AML-193 (cell line): ENCODE measurements around the gene UBXN10.

Experiments used
- DNase-seq, 2 experiments: peaks; one replicate each; lab custom pipeline; 2025; lab: John Stamatoyannopoulos, UW

UBXN10 gene, protein sequence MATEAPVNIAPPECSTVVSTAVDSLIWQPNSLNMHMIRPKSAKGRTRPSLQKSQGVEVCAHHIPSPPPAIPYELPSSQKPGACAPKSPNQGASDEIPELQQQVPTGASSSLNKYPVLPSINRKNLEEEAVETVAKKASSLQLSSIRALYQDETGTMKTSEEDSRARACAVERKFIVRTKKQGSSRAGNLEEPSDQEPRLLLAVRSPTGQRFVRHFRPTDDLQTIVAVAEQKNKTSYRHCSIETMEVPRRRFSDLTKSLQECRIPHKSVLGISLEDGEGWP

DNA sequence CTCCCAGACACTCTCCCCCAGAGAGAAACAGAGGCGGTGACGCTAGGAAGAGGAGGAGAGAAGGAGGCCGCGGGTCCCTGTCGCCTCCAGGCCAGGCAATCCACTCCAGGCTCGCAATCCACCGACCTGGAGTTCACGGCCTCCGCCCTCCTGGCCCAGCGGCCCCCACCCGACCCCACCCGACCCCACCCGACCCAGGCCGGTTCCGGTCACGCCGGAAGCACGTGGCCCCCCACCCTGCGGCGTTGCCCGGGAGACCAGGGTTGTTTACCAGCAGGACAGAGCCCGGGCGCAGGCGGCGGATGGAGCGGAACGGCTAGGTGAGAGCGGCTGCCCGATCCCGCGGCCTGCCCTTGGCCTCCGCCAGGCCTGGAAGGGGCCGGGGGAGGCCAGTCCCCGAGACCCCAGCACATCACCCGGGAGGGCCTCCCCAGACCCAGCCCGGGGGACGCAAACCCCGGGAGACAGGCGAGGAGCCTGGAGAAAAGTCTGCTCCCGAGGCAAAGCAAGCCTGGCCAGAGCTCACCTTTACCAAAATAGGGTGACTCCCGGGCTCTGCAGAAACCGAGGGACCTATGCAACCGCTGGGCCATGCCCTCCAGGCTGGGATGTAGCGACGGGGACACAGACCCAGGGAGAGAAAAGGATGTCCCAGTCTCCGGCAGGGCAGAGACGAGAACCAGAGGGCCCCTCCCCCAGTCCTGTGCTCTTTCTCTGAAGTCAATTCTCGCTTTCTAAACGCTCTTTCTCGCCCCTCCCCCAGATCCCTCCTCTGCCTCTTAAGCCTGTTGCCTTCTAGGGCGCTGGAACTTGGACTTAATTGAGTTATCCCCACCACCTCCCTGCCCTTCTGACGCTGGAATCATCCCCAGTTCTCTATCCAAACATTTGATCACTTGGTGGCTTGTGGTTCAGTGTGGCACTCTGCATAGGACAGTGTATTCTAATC, at the start of gene UBXN10, which contains the start of gene PLA2G2C:
Gene UBXN10 (plus strand): TSS at position 263 of the 949 bp plus-strand sequence. CDS start 4,466 bp downstream, outside the sequence.
Gene PLA2G2C (minus strand): TSS at position 685 of the 949 bp plus-strand sequence. CDS start 9,155 bp downstream, outside the sequence.
- DNase-seq, result no peak

DNA sequence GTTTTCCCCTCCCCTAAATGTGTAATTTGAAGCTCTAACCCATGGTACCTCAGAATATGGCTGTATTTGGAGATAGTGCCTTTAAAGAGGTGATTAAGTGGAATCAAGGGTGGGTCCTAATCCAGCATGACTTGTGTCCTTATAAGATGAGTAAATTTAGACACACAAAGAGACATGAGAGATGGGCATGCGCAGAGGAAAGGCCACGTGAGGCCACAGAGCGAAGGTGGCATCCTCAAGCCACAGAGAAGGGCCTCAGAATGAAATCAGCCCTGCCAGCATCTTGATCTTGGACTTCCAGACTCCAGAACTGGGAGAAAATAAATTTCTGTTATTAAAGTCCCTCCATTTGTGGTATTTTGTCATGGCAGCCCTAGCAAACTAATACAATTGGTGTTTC, 49.6 kb upstream of the UBXN10 start:
- no peak for DNase-seq

DNA sequence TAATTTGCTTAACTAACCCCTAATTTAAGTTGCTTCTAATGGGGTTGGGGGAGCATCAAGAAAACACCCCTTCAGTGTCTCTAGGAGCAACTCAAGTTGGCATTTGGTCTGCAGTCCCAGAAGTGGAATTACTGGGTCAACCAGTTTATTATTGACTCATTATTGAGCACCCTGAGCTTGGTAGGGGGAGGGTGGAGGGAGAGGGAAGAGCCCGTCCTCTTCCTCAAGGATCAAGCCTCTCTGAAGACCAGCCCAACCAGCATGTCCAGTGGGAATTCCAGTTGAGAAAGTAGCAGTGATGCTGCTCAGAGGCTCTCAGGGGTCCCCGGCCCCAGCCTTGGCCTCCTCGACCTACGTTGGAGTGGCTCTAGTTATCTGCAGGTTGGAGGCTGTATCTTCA, 48.8 kb upstream of the UBXN10 start:
- no peak for DNase-seq

DNA sequence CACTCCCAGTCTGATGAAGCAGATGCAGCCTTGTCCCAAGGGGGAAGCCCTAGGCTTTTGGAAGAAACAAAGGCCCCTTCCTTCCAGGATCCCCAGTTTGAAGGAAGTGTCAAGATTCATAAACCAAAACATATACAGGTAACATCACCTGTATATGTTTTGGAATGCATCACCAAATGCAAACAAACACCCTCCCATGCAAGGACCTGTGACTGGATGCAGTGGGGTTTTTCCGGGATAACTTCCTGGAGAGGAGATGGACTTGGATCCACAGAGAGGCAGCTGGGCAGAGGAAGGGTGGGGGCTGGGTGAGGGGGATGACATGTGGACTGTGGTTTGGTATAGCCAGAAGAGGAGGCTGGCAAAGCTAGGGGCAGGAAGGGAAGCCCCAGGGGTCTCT, 48.3 kb upstream of the UBXN10 start:
- DNase-seq, result no peak

DNA sequence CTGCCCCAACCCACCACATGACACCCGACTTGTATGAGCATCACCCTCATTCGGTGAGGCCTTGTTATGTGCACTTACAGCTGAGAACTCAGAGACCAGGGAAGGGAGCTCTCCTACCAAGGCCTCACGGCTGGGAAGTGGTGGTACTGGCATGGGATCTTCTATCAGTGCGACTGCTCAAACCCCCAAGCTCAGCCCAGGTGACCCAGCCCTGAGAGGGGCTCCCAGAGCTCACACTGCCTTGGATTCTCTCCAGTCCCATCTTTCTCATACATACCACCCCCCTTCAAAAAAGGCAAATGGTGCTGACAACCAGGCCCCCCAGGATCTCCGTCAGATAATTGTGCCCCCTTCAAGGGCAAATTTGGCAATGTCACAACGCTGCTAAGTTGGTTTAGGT, 47.5 kb upstream of the UBXN10 start:
- no peak for DNase-seq

DNA sequence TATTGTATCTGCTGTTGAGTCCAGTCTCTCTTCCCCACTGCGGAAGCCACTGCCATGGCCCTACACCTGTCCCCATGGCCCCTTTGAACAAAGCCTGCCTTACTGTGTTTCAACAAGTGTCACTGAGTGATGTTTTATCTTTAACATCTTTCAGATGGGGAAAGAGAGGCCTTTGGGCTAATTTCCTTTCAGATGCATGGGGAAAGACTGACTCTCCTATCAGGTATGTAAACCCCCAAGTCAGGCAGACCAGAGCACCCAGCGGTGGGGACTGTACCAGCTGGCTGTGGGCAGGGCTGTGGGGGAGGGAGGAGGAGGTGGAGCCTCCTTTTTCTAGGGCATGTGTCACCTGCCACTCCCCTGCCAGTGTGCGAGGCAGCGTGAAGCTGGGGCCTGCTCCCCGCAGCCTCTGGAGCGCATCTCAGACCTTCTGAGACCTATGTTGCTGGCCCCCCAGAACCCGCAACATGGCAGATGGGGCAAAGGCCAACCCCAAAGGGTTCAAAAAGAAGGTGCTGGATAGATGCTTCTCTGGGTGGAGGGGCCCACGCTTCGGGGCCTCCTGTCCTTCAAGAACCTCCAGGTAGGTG, 46.8 kb upstream of the UBXN10 start, which contains the start of gene PLA2G2F:
Gene PLA2G2F (plus strand): TSS at position 363 of the 590 bp plus-strand sequence. CDS start 105 bp downstream, at position 468.
- no peak for DNase-seq

DNA sequence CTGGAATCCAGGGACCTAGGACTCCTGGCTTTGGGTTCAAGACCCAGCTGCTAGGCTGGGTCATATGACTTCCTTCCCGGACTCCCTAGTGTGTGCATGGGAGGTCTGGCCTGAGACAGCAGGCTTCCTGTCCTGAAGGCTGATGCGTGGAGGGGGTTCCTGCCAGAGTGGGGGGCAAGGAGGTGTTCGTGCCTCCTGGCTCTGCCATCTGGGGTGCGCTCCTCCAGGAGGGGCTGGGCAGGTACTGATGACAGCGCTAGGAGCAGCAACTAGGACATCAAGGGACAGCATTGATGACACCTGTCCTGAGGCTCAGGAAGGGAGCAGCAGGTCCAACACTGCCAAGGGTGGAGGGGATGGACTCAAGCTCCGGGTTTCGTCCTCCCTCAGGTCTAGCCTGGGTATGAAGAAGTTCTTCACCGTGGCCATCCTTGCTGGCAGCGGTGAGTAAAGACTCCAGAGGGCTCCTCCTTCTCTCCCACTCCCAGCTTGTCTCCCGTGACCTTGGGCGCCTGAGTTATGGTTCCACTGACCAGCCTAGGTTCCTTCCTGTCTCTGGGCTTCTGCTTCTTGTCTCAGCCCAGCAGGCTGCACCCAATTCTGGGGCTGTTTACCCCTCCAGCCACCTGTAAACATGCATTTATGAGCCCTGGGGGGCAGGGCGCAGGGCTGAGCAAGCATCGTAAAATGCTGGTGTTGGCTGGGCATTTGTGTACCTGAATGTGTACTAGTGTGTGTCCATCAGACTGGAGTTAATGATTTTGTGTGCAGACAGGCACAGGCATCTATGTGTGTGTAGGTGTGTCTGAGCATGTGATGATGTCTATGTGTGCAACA, 45.9 kb upstream of the UBXN10 start:
- DNase-seq, result no peak

DNA sequence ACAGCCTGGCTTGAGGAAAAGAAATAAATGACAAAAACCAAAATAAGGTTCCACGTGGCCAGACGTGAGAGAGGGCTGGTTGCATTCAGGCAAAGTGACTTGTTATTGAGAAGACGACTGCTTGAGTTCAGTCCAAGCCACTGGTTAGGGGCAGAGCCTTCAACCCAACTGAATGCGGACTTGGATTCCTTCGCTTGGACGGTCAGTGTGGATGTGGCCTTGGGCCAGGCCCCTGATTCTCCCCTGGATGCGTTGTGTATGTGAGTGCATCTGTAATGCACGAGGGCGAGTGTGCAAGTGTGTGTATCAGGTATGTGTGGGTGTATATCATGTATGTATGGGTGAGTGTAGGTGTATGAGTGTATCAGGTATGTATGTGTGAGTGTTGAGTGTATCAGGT, 44.9 kb upstream of the UBXN10 start:
- DNase-seq, result no peak

DNA sequence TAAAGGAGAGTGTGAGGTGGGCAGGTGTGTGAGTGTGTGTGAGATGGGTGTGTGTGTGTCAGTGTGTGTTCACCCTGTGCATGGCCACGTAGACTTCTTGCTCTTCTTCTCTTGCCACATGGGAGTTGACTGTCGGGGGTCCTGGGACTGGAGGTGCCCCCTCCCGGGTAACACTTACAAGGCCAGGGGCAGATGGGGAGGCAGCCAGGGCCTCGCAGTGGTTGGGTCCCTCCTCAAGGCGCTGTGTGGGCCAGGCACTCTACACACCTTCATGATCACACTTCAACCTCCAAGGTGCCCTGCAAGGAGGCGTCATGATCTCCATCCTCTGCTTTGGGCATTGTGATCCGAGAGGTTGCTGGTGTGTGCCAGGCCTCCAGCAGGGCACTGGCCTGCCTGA, 44.4 kb upstream of the UBXN10 start:
- no peak for DNase-seq

DNA sequence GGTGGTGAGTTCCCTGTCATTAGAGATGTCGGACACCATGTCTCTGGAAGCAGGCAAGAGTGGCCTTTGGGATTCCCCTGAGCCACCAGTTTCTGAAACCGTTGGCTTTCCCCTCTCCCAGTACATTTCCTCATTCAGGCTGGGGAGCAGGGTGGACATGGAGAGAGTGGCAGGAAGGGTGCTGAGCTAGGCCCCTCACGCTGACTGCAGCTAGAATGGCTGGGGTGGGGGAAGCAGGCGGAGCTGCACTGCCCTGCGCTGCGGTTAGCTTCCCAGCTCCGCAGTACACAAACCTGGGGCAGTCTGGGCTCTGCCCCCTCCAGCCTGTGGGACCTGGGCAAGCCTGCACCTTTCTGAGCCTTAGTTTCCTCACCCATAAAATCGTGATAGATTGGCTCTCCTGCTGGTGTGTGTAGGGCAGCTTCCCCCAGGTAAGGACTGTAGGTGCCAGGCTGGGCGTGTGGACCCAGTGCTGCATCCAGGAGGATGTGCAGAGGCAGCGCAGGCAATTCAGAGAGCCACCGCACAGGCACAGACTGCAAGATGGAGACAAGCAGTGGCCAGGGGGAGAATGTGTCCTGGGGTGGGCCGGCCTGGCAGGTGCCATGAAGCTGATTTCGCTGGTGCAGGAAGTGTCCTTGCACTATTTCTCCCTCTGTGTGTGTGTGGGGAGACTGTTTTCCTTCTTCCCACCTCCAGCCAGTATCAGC, 43.7 kb upstream of the UBXN10 start:
- no peak for DNase-seq

DNA sequence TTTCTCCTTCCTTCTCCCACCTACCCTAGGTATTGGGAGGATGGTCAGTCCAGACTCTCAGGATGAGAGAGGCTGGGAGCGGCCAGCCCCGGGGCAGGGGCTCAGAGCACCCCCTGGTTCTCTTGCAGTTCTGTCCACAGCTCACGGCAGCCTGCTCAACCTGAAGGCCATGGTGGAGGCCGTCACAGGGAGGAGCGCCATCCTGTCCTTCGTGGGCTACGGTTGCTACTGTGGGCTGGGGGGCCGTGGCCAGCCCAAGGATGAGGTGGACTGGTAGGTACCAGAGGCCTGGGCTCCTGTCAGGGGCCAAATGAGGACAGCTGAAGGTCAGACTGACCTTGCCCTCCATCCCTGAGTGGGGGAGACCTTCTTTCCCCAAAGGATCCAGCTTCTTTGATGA, 42.6 kb upstream of the UBXN10 start:
- DNase-seq, result no peak

DNA sequence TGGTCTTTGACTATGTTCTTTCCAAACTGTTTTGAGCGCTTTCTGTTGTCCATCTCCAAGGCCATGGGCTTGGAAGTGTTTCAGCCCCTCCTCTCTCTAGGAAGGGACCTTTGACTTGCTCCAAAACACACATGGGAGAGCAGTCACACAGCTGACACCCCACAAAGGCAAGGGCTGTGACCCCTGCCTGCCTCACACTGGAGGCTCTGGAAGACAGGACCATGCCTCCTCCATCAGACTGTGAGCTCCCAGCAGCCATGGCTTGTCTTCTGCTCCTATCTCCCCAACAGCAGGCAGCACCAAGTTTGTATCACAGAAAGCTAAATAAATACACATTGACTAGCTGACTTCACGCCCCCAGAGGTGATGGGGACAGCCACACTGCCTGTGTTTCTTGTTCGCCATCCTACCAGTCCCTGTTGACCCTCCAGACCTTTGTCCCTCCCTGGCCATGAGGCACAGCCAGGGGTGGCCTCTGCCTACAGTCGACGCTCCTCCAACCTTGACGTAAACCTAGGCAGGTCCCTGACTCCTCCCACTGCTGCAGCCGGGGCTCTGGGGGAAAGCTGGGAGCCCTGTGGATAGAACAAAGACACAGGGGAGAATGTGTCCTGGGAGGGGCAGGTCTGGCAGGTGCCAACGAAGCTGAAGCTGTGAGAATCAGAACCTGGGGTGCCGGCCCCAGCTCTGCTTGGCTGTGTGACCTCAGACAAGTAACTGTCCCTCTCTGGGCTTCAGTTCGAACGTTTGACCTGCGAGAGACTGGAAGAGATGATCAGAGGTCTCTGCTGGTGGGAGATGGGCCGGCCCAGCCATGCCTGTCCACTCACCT, 41.9 kb upstream of the UBXN10 start:
- DNase-seq, result no peak

DNA sequence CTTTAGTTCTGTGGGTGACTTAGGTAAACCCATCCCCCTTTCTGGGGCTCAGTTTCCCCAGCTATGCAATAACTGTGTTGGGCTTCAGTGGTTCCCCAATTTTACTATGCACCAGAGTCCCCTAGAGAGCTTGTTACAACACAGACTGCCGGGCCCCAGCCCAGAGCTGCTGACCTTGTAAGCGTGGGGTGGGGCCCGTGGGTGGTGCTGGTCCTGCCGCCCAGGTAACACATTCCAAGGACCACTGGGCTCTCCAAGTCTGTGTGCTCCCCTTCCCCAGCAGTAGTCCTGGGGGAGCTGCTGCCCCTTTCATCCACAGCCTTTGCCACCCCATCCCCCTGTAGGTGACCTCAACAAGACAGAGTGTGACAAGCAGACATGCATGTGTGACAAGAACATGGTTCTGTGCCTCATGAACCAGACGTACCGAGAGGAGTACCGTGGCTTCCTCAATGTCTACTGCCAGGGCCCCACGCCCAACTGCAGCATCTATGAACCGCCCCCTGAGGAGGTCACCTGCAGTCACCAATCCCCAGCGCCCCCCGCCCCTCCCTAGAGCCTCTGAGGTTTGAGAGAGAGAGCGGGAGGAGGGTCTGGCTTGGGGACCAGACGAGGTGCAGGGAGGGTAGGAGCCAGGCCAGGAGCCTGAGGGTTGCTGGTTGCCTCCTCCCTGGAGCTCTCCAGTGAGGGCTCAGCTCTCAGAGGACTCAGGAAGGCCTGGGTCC, 37.9 kb upstream of the UBXN10 start:
- DNase-seq, result no peak

DNA sequence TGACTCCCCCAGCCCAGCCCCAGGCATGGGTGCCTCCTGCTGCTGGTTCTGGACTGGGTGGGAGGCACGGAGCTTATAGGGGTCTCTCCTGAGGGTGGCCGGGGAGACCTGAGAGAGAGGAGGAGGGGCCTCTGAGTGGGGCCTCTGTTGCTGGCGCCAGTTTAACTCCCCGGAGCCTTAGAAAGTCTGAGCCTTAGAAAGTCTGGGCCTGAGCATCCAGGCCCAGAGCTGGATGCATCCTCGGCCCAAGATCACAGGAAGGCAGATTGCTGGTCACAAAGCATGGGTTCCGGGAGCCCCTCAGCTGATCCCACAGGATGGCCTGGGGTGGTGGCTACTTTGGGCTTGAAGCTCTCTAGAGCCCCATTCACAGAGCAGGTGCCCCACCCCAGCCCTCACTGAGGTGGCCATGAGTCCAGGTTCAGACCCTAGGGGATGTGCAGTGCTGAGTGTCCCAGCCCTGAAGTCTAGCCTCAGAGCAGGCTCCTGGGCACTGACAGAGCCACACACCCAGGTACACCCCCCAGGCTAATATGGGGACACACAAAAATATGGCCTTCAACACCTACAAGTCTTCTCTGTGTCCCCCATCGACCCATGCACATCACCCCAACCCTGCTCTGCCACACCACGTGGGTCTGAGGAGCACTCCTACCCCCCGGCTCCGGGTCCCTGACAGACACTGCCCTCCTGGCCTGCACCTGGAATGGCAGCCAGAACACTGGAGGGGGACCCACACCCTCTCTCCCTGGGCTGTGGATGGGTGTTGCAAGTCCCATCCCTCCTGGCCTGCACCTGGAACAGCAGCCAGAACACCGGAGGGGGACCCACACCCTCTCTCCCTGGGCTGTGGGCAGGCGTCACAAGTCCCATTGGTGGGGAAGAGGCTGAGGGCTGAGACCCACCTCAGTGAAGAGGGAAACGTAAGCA, 37.1 kb upstream of the UBXN10 start:
- no peak for DNase-seq

DNA sequence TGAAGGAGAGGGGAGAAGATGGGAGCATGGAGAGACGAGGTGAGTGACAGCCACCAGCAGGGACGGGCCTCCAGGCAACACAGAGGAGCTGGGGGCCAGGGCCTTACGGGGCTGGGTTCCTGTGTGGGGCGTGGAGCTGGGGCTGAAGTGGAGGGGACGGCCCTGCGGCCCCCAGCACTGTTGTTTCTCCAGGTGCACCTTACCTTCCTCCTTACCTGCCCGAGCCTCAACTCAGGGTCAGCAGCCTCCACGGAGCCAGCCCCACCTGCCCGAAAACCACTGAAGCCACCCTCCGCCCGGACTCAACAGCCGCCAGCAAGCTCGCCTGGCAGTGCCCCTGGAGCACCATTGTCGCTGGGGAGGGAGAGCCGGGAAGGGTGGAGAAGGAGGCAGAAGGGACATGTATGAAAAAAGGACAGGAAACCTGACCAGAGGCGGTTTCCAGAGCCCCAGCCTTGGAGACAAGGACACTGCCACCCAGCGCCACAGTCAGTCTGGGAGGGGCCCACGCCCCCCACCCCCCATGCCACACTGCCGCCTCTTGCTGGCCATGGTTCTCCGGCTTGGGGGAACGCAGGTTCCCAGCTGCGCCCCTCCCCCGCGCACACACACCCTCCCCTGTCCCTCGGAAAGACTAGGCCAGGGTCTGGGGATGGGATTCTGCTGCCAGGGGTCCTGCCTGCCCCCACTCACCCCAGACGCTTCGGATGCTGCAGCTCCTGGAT, 36.1 kb upstream of the UBXN10 start:
- DNase-seq, result no peak

DNA sequence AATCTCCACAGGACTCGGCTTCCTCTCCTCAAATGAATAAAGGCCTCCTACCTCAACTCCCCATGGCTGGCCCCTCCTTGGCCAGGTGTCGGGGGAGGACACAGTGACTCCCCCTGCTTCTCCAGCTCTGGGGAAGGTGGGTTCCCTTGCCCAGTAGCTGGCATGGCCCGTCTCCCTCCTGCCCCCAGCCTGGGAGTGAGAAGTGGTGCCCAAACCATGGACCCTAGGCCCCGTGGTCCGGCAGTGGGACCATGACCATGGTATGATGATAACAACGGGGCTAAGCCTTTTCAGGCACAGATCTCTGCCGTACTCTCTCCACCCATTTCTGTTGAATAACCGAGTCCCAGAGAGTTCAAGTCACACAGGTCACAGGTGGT, 35.6 kb upstream of the UBXN10 start:
- no peak for DNase-seq

DNA sequence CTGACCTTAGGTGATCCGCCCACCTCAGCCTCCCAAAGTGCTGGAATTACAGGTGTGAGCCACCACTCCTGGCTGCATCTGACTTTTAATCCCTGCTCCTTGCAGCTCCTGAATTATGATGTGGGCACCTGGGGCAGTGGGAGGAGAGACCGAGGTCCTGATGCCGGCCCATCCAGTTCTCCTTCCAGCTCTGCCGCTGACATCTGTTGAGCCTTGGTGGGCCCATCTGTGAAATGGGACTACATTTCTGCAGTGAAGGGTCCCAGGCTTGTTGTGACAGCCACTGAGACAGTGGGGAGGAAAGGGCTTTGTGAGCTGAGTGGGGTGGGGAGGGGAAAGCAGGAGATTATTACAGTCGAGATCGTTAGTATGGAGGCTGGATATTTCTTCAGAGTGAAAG, 34.9 kb upstream of the UBXN10 start:
- DNase-seq, result no peak
